Nephron progenitor cell (in vitro differentiated cells): ENCODE data around the gene HDAC9.

Experiments
- DNase-seq: peaks from one replicate; pipeline ENCODE4 v3.0.0; 2021
- H3K27ac Mint-ChIP-seq: 2 replicates; pipeline ENCODE4 v1.8.0; 2021; ENCODE audit warnings: mild to moderate bottlenecking, moderate library complexity, mixed read lengths
- H3K27me3 Mint-ChIP-seq: 2 replicates; pipeline ENCODE4 v1.8.0; 2021; ENCODE audit warnings: mild to moderate bottlenecking, low read depth, mixed read lengths; ENCODE audit not compliant: poor library complexity
- H3K36me3 Mint-ChIP-seq: 2 replicates; pipeline ENCODE4 v1.8.0; 2021; ENCODE audit warnings: low read depth, mixed read lengths
- H3K4me1 Mint-ChIP-seq: 2 replicates; pipeline ENCODE4 v1.8.0; 2021; ENCODE audit warnings: mixed read lengths
- H3K4me3 Mint-ChIP-seq: 2 replicates; pipeline ENCODE4 v1.8.0; 2021; ENCODE audit warnings: mild to moderate bottlenecking, moderate library complexity, mixed read lengths
- H3K9me3 Mint-ChIP-seq: 2 replicates; pipeline ENCODE4 v1.8.0; 2021; ENCODE audit warnings: mild to moderate bottlenecking, moderate library complexity, mixed read lengths
- TF ChIP-seq, protein P1 (sequence below): fragments of 200-600 bp; sonication (generic); IDR thresholded peaks from 2 replicates; pipeline ENCODE4 v1.5.0; 2021; ENCODE audit warnings: antibody characterized with exemption

The HDAC9 gene

GRCh38 chr7:18971839-18972238 is 476.3 kb downstream of the HDAC9 start:
- H3K36me3 Mint-ChIP-seq, result no peaks in the 10 kb centered on the region
- TF ChIP-seq, protein P1, sequence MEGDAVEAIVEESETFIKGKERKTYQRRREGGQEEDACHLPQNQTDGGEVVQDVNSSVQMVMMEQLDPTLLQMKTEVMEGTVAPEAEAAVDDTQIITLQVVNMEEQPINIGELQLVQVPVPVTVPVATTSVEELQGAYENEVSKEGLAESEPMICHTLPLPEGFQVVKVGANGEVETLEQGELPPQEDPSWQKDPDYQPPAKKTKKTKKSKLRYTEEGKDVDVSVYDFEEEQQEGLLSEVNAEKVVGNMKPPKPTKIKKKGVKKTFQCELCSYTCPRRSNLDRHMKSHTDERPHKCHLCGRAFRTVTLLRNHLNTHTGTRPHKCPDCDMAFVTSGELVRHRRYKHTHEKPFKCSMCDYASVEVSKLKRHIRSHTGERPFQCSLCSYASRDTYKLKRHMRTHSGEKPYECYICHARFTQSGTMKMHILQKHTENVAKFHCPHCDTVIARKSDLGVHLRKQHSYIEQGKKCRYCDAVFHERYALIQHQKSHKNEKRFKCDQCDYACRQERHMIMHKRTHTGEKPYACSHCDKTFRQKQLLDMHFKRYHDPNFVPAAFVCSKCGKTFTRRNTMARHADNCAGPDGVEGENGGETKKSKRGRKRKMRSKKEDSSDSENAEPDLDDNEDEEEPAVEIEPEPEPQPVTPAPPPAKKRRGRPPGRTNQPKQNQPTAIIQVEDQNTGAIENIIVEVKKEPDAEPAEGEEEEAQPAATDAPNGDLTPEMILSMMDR, result no peak

GRCh38 chr7:18974803-18975202 is 479.3 kb downstream of the HDAC9 start:
- TF ChIP-seq, protein P1, result no peak
- H3K36me3 Mint-ChIP-seq, result no peaks in the 10 kb centered on the region
- peaks cover 5% of the 10 kb centered on the region for H3K9me3 Mint-ChIP-seq
- H3K4me1 Mint-ChIP-seq, result peaks cover 12% of the 10 kb centered on the region
- no peak overlapping the region for H3K27ac Mint-ChIP-seq
- H3K4me3 Mint-ChIP-seq, result no peak overlapping the region
- no peaks in the 10 kb centered on the region for H3K27me3 Mint-ChIP-seq
- DNase-seq, result no peak

More at GRCh38 chr7:18971839-18972238, 476.3 kb downstream of the HDAC9 start:
- no peak for DNase-seq
- Mint-ChIP-seq H3K9me3 (peaks cover 5% of the 10 kb centered on the region), H3K27ac (no peak overlapping the region), H3K4me1 (no peaks in the 10 kb centered on the region), H3K27me3 (no peaks in the 10 kb centered on the region), H3K4me3 (no peak overlapping the region)

- Mint-ChIP-seq H3K4me3 (no peak overlapping the region), H3K9me3 (peaks cover 5% of the 10 kb centered on the region), H3K4me1 (peaks cover 12% of the 10 kb centered on the region), H3K27me3 (no peaks in the 10 kb centered on the region), H3K36me3 (no peaks in the 10 kb centered on the region), H3K27ac (no peak overlapping the region)
- TF ChIP-seq, protein P1, result no peak
- DNase-seq, result no peak
Observed at GRCh38 chr7:18975276-18975675, 479.7 kb downstream of the HDAC9 start.

DNA sequence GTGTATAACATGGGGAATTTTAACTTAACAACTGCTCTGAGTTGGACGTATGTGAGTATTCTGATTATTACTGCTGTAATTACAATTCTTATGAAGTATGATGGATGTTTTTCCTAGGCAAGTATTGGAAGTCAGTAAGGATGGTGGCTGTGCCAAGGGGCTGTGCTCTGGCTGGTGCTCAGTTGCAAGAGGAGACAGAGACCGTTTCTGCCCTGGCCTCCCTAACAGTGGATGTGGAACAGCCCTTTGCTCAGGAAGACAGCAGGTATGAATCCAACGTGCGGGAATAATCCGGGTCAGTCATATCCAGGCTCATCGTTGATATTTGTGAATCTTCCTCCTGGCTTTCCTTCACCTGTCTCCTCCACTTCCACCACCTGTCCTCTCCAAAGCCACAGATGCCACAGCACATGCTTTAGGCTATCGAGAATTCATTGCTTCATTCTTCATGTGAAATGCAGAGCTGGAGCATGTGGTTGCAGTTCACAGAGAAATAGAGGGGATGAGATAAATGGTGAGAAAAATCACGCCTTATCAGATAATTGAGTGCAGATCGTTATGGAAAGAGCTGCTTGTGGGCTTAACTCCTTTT is 480.2 kb downstream of the HDAC9 start:
- no peaks in the 10 kb centered on the region for H3K27me3 Mint-ChIP-seq

DNA sequence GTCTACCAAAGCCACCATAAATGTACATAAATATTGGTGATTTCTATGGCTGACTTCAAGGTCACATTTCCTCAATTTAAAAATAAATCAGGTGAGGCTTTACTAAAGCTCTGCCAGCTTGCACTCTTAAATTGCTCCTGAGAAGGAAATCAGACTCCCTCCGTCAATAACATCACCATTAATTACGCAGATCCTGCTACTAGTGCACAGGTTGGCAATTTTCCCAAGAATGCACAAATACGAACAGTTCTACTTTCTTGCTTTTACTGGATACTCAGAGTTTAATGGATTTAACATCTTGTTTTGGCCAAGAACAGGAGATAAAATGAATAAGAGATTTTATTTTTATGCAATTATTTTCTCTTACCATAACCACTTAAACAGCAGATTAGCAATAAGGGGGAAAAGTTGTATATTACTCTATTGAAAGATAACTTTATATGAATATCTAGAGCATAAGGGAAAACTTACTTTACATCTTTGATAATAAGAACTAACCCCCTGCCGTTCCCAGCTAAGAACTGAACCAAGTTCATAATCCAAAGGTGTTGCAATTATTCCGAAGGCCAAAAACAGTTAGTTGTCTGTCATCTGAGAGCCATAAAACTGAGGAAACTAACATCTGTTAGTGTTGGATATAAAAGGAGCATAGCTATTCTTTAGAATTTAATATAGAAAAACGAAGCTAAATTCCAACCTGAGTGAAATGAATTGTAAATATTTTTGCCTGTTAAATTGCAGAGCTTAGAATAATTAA is 481.3 kb downstream of the HDAC9 start:
- Mint-ChIP-seq H3K9me3 (peaks cover 14% of the 10 kb centered on the region), H3K27ac (no peak overlapping the region), H3K4me3 (no peak overlapping the region), H3K36me3 (peaks cover 5% of the 10 kb centered on the region), H3K4me1 (peaks cover 12% of the 10 kb centered on the region), H3K27me3 (no peaks in the 10 kb centered on the region)
- DNase-seq, result no peak
- TF ChIP-seq, protein P1, result no peak

More for the DNA sequence above, 480.2 kb downstream of the HDAC9 start:
- TF ChIP-seq, protein P1, result no peak
- peaks cover 5% of the 10 kb centered on the region for H3K9me3 Mint-ChIP-seq
- no peak for DNase-seq
- H3K27ac Mint-ChIP-seq, result no peak overlapping the region
- H3K36me3 Mint-ChIP-seq, result no peaks in the 10 kb centered on the region
- H3K4me3 Mint-ChIP-seq, result no peak overlapping the region
- peaks cover 12% of the 10 kb centered on the region for H3K4me1 Mint-ChIP-seq
